NCI-H2081 (cell line): ENCODE results near the gene NNAT.

Source experiments
- DNase-seq, 2 experiments: peaks; one replicate each; lab custom pipeline; 2025; lab: John Stamatoyannopoulos, UW

The NNAT gene

GRCh38 chr20:37502654-37503053, 18.4 kb upstream of the NNAT start:
- no peak for DNase-seq

GRCh38 chr20:37503256-37503927, 17.7 kb upstream of the NNAT start:
- DNase-seq: no peak

GRCh38 chr20:37504404-37505096, 16.5 kb upstream of the NNAT start:
- DNase-seq: no peak

- no peak for DNase-seq
Measured at GRCh38 chr20:37505263-37506151, 15.5 kb upstream of the NNAT start.

- no peak for DNase-seq
Measured at GRCh38 chr20:37506152-37506725, 14.8 kb upstream of the NNAT start.

GRCh38 chr20:37510226-37510625, 10.8 kb upstream of the NNAT start:
- DNase-seq: no peak

GRCh38 chr20:37511610-37512275, 9.3 kb upstream of the NNAT start:
- DNase-seq: no peak

- DNase-seq: no peak
Measured at GRCh38 chr20:37513779-37514359, 7.2 kb upstream of the NNAT start.

GRCh38 chr20:37515876-37516275, 5.2 kb upstream of the NNAT start:
- DNase-seq: no peak

- DNase-seq: peak in 1 of 2 experiments; percentile 9
Measured at GRCh38 chr20:37516811-37517750, 4.0 kb upstream of the NNAT start.

- no peak for DNase-seq
Measured at GRCh38 chr20:37518059-37518458, 3.0 kb upstream of the NNAT start.

- DNase-seq: peak; percentile 45 to 81
Measured at GRCh38 chr20:37518606-37519507, 2.2 kb upstream of the NNAT start.

- DNase-seq: peak; percentile 63 to 84
Measured at GRCh38 chr20:37519508-37520418, 1.3 kb upstream of the NNAT start.

GRCh38 chr20:37520419-37520955, 563 bp upstream of the NNAT start:
- DNase-seq: no peak

- DNase-seq: no peak
Measured at GRCh38 chr20:37522260-37523011, 1.4 kb downstream of the NNAT start.

GRCh38 chr20:37523012-37523391, 2.0 kb downstream of the NNAT start:
- DNase-seq: no peak
